DMS153 treated with DMSO at 0.1 percent for 48 hours (cell line): Measurements from ENCODE around the gene SNED1.

Experiments
- DNase-seq: peaks from one replicate; lab custom pipeline; 2025; ENCODE audit not compliant: unreplicated experiment; lab: John Stamatoyannopoulos, UW

SNED1 gene

GRCh38 chr2:241003830-241004564, 5.6 kb downstream of the SNED1 start:
- DNase-seq = no peak

- DNase-seq = no peak
These were observed 7.2 kb downstream of the SNED1 start for GRCh38 chr2:241005569-241005968.

GRCh38 chr2:241006412-241006811, 8.0 kb downstream of the SNED1 start:
- DNase-seq = no peak

- DNase-seq = no peak
These were observed 8.7 kb downstream of the SNED1 start for GRCh38 chr2:241007111-241007510.

GRCh38 chr2:241007880-241008710, 9.7 kb downstream of the SNED1 start:
- no peak for DNase-seq

- no peak for DNase-seq
These were observed 10.3 kb downstream of the SNED1 start for GRCh38 chr2:241008711-241009121.

- DNase-seq = no peak
These were observed 10.8 kb downstream of the SNED1 start for GRCh38 chr2:241009191-241009590.

GRCh38 chr2:241009601-241010530, 11.4 kb downstream of the SNED1 start:
- no peak for DNase-seq

GRCh38 chr2:241010531-241011295, 12.3 kb downstream of the SNED1 start:
- DNase-seq = no peak

- no peak for DNase-seq
These were observed 12.8 kb downstream of the SNED1 start for GRCh38 chr2:241011296-241011600.

GRCh38 chr2:241011751-241012510, 13.5 kb downstream of the SNED1 start:
- DNase-seq = no peak

- DNase-seq = no peak
These were observed 15.8 kb downstream of the SNED1 start for GRCh38 chr2:241014224-241014623.

GRCh38 chr2:241014764-241015163, 16.3 kb downstream of the SNED1 start:
- DNase-seq = no peak

- no peak for DNase-seq
These were observed 17.0 kb downstream of the SNED1 start for GRCh38 chr2:241015439-241015838.

- DNase-seq = no peak
These were observed 19.0 kb downstream of the SNED1 start for GRCh38 chr2:241017228-241017940.

GRCh38 chr2:241018051-241018891, 19.9 kb downstream of the SNED1 start:
- DNase-seq = no peak

GRCh38 chr2:241019441-241020139, 21.2 kb downstream of the SNED1 start:
- no peak for DNase-seq

- DNase-seq = no peak
These were observed 21.8 kb downstream of the SNED1 start for GRCh38 chr2:241020201-241020600.
